ENCODE results near the gene DNAH17. TPM values are rescaled to one million over a fixed set of nuclear protein-coding genes. Genes with fewer than 3 reads are reported as not detected.

Gene DNAH17
- total RNA-seq, 1 experiment from 2014 or later = 0.11 TPM

DNA sequence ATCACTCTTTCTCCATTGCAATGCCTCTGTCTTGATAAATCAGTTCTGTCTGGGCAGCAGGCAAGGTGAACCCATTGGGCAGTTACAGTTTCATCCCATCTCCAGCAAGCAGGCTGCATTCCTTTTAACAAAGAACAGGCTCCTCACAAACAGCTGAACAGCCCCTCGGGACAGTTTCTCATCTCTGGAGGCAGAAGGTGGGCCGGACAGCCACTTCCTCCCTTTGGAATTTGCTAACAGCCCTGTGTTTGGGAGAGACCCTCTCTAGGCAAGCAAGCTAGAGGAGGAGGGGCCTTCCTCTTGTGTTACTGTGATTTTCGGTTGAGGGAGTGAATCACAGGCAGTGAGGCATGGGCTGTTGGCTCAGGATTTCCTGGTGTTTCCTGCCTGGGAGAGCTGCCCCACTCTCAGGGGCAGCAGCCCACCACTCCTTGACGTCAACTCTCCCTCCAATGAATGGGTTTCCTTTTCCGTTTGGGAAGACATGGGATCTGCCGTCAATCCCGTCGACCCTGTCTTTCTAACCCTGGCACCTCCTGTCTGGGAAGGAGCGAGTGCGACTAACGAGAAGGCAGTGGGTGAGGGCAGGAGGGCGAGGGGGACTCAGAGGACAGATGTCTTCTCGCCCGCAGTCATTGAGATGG lies 202.4 kb downstream of the DNAH17 start:
- intact Hi-C loops (cut with micrococcal nuclease; ENCODE audit: unreplicated experiment) = no loop called here
- no TSS peak for BruUV-seq (replicated peaks)
- no peak for DNase-seq (ENCODE audit: low spot score)
- ChIA-PET POLR2A (ENCODE audit: low non-redundant PET) (interaction anchor here (0.7 kb wide), 1 partner anchor 14 kb away, joined by 3 read pairs; no protein-coding TSS in a partner anchor), CTCF (no interaction called here)
- TF ChIP-seq EZH2 (IDR thresholded peaks at IDR 0.05; ENCODE audit: borderline replicate concordance, low read depth, low read length, poor library complexity, severe bottlenecking) = no peak
- Histone ChIP-seq H3K36me3 (ENCODE audit: insufficient read depth, low read length, poor library complexity, severe bottlenecking) (no peaks in the 10 kb centered on the region), H3K27me3 (replicated peaks; ENCODE audit: insufficient read depth, low read depth, low read length, poor library complexity) (no peaks in the 10 kb centered on the region), H3K4me1 (ENCODE audit: insufficient read depth, low read length, poor library complexity, severe bottlenecking) (peaks cover 10% of the 10 kb centered on the region), H3K9me3 (ENCODE audit: low read depth, low read length, poor library complexity, severe bottlenecking) (no peaks in the 10 kb centered on the region), H3K4me3 (ENCODE audit: low read depth, low read length, poor library complexity, severe bottlenecking) (no peak overlapping the region), H3K27ac (ENCODE audit: low read depth, low read length, poor library complexity, severe bottlenecking) (no peak overlapping the region)

DNA sequence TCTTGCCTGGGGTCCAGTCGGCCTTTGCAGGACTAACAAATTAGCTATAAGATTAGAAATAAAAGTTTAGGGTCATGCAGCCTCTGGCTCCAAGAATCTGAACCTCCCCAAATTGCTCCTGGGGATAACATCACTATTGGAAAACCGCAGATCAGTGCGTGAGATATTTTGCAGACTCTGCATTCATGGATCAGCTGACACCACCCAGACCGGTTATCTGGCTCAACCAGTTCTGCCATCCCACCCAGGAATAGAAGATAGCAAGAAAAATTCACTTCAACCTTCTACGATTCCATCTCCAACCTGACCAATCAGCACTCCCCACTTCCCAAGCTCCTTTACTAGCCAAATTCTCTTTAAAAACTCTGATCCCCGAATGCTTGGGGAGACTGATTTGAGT lies 203.0 kb downstream of the DNAH17 start:
- Histone ChIP-seq H3K27me3 (replicated peaks; ENCODE audit: insufficient read depth, low read depth, low read length, poor library complexity) (no peaks in the 10 kb centered on the region), H3K4me1 (ENCODE audit: insufficient read depth, low read length, poor library complexity, severe bottlenecking) (peaks cover 4% of the 10 kb centered on the region), H3K4me3 (ENCODE audit: low read depth, low read length, poor library complexity, severe bottlenecking) (no peak overlapping the region), H3K27ac (ENCODE audit: low read depth, low read length, poor library complexity, severe bottlenecking) (no peak overlapping the region), H3K36me3 (ENCODE audit: insufficient read depth, low read length, poor library complexity, severe bottlenecking) (no peaks in the 10 kb centered on the region), H3K9me3 (ENCODE audit: low read depth, low read length, poor library complexity, severe bottlenecking) (no peaks in the 10 kb centered on the region)
- BruUV-seq (replicated peaks) = no TSS peak
- TF ChIP-seq CTCF (conservative IDR thresholded peaks at IDR 0.05; ENCODE audit: low read depth, low read length) (no peak), EZH2 (IDR thresholded peaks at IDR 0.05; ENCODE audit: borderline replicate concordance, low read depth, low read length, poor library complexity, severe bottlenecking) (no peak)
- intact Hi-C loops (cut with micrococcal nuclease; ENCODE audit: unreplicated experiment) = no loop called here
- ChIA-PET CTCF (no interaction called here), POLR2A (ENCODE audit: low non-redundant PET) (no interaction called here)
- DNase-seq (ENCODE audit: low spot score) = no peak

Other genes with a start within 250 kb of the DNAH17 start
- 7.2 and 9.5 TPM in 2 replicates for gene SOCS3, start 217.3 kb downstream of the DNAH17 start, total RNA-seq (2021)
- gene PGS1, start 198.7 kb downstream of the DNAH17 start, total RNA-seq (2021) = 42.5 and 44.2 TPM in 2 replicates
- 17.9 and 24.6 TPM in 2 replicates for gene CYTH1, start 204.9 kb upstream of the DNAH17 start, total RNA-seq (2021)